DND-41 (cell line): ENCODE results near the gene BLM.

Source experiments
- ATAC-seq: fragments of 200-7000 bp; cut with Tn5 transposase; 3 replicates; pipeline ENCODE4 v1.9.1; 2021; ENCODE audit warnings: low read depth; ENCODE audit not compliant: insufficient read depth
- DNase-seq: peaks from one replicate; pipeline ENCODE4 v3.0.0-alpha.2; 2020
- H2AFZ ChIP-seq: 2 replicates; pipeline ENCODE4 v1.6.0; 2012; ENCODE audit warnings: low read depth, low read length
- H3K27ac ChIP-seq: 2 replicates; pipeline ENCODE4 v1.5.1; 2012; ENCODE audit warnings: low read length, inconsistent platforms
- H3K27me3 ChIP-seq: fragments of 200-600 bp; sonication (generic); 2 replicates; pipeline ENCODE4 v1.6.0; 2012; ENCODE audit warnings: low read length, mild to moderate bottlenecking, inconsistent platforms; ENCODE audit not compliant: insufficient read depth, poor library complexity
- H3K36me3 ChIP-seq: 2 replicates; pipeline ENCODE4 v1.5.1; 2012; ENCODE audit warnings: low read length, inconsistent platforms; ENCODE audit not compliant: insufficient read depth
- H3K4me1 ChIP-seq: 2 replicates; pipeline ENCODE4 v1.5.1; 2012; ENCODE audit warnings: mild to moderate bottlenecking, low read length; ENCODE audit not compliant: insufficient read depth
- H3K4me2 ChIP-seq: 2 replicates; pipeline ENCODE4 v1.6.0; 2012; ENCODE audit warnings: mild to moderate bottlenecking, moderate library complexity, low read length, inconsistent platforms; ENCODE audit not compliant: insufficient read depth
- H3K4me3 ChIP-seq, 2 experiments: fragments of 200-600 bp in 1 of 2; shearing (Covaris generic) in 1 of 2; 2 replicates each; pipeline ENCODE4 v1.5.1; 2012 to 2016; ENCODE audit warnings: inconsistent platforms in 2 of 2, low read length in 2 of 2, mild to moderate bottlenecking in 2 of 2, low read depth in 1 of 2, moderate library complexity in 1 of 2
- H3K79me2 ChIP-seq: 2 replicates; pipeline ENCODE4 v1.6.0; 2012; ENCODE audit warnings: low read length, inconsistent platforms; ENCODE audit not compliant: insufficient read depth
- H3K9ac ChIP-seq: 2 replicates; pipeline ENCODE4 v1.6.0; 2012; ENCODE audit warnings: low read depth, mild to moderate bottlenecking, inconsistent platforms, low read length, moderate library complexity
- H3K9me3 ChIP-seq: 2 replicates; pipeline ENCODE4 v1.5.1; 2012; ENCODE audit warnings: low read length, moderate library complexity, mild to moderate bottlenecking, inconsistent platforms; ENCODE audit not compliant: insufficient read depth, severe bottlenecking
- H4K20me1 ChIP-seq: 2 replicates; pipeline ENCODE4 v1.6.0; 2012; ENCODE audit warnings: low read length; ENCODE audit not compliant: insufficient read depth
- CTCF ChIP-seq: IDR thresholded peaks from 2 replicates; pipeline ENCODE4 v1.5.1; 2012; ENCODE audit warnings: borderline replicate concordance, low read length, moderate library complexity, mild to moderate bottlenecking; ENCODE audit not compliant: poor library complexity, severe bottlenecking; ENCODE audit errors: extremely low read depth
- EZH2 ChIP-seq: IDR thresholded peaks from 3 replicates; pipeline ENCODE4 v1.6.1; 2012; ENCODE audit warnings: borderline replicate concordance, low read depth, mild to moderate bottlenecking, moderate library complexity, low read length, inconsistent platforms; ENCODE audit not compliant: severe bottlenecking

Gene BLM

GRCh38 chr15:90763366-90764099, 46.4 kb downstream of the BLM start:
- no peak overlapping the region for H3K4me3 ChIP-seq
- no peak overlapping the region for H3K4me2 ChIP-seq
- no peak for DNase-seq
- H3K4me1 ChIP-seq: no peaks in the 10 kb centered on the region
- H3K79me2 ChIP-seq: no peaks in the 10 kb centered on the region
- no peak overlapping the region for H3K9ac ChIP-seq
- H3K27ac ChIP-seq: no peak overlapping the region
- peaks cover 82% of the 10 kb centered on the region for H3K36me3 ChIP-seq
- H4K20me1 ChIP-seq: no peaks in the 10 kb centered on the region
- no peak for ATAC-seq
- no peaks in the 10 kb centered on the region for H3K27me3 ChIP-seq
- H2AFZ ChIP-seq: no peak overlapping the region
- H3K9me3 ChIP-seq: no peaks in the 10 kb centered on the region
- TF ChIP-seq EZH2: no peak
- no peak for TF ChIP-seq CTCF

- H3K79me2 ChIP-seq: no peaks in the 10 kb centered on the region
- TF ChIP-seq EZH2 (no peak), CTCF (no peak)
- no peak overlapping the region for H3K27ac ChIP-seq
- no peaks in the 10 kb centered on the region for H3K4me1 ChIP-seq
- ATAC-seq (no peak), DNase-seq (no peak)
- no peak overlapping the region for H3K4me3 ChIP-seq
- no peaks in the 10 kb centered on the region for H3K27me3 ChIP-seq
- H3K9me3 ChIP-seq: no peaks in the 10 kb centered on the region
- no peak overlapping the region for H3K9ac ChIP-seq
- H3K36me3 ChIP-seq: peaks cover 74% of the 10 kb centered on the region
- H3K4me2 ChIP-seq: no peak overlapping the region
- no peaks in the 10 kb centered on the region for H4K20me1 ChIP-seq
- H2AFZ ChIP-seq: no peak overlapping the region
Measured at GRCh38 chr15:90765531-90765930, 48.4 kb downstream of the BLM start.

- H3K79me2 ChIP-seq: no peaks in the 10 kb centered on the region
- H3K4me2 ChIP-seq: no peak overlapping the region
- no peak for ATAC-seq
Measured at GRCh38 chr15:90765966-90766365, 48.8 kb downstream of the BLM start.

More at GRCh38 chr15:90765966-90766365, 48.8 kb downstream of the BLM start:
- no peaks in the 10 kb centered on the region for H3K9me3 ChIP-seq
- H4K20me1 ChIP-seq: no peaks in the 10 kb centered on the region
- no peak overlapping the region for H3K27ac ChIP-seq
- peaks cover 74% of the 10 kb centered on the region for H3K36me3 ChIP-seq
- no peak overlapping the region for H2AFZ ChIP-seq
- H3K4me1 ChIP-seq: no peaks in the 10 kb centered on the region
- no peak for TF ChIP-seq EZH2
- TF ChIP-seq CTCF: no peak
- DNase-seq: no peak
- H3K9ac ChIP-seq: no peak overlapping the region
- no peak overlapping the region for H3K4me3 ChIP-seq
- H3K27me3 ChIP-seq: no peaks in the 10 kb centered on the region
